Activated CD4-positive, CD25-positive, alpha-beta regulatory T cell treated with anti-CD3 and anti-CD28 coated beads, Interleukin-2, amount 50 U/mL, for 72 hours (primary cell): ENCODE results near the gene CDX1.
A peak's percentile ranks its signal among the peaks of the same experiment; 100 is the strongest.

Experiments used
- DNase-seq: peaks from one replicate; pipeline ENCODE4 v3.0.0; 2021

Gene CDX1

GRCh38 chr5:150166650-150167511, at the start of gene CDX1:
Gene CDX1, plus strand, starts transcription at chr5:150166778. Its CDS starts 99 bp downstream, at chr5:150166877.
- no peak for DNase-seq

DNA sequence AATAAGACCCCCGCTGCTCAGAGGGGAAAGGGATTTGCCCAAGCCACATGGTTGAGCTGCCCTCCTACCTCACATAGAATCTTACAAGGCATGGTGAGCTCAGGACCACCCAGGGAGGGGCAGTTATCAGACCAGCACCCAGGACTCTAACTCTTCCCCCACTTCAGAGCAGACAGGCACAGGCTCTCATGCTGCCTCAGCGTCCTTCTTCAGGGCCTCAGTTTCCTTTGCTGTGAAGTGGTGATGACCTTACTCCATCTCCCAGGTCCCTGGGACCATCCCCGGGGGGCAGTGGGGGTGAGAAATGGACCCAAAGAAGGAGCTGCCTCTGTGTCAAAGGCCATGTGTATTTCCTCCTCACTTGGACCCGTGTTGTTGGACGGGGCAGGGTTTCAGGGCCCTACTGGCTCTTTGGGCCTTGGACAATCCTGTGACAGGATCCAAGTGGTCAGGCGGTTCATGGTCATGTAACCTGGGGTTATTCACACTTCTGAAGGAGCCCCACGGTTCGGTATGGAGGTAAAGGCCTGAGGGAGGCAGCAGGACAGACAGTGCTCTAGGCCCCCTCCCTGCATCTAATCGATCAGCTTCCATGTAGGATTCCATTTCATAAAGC, 48.5 kb upstream of the CDX1 start:
- DNase-seq = peak; percentile 17

- DNase-seq = peak; percentile 17
Measured at GRCh38 chr5:150118561-150119229, 47.9 kb upstream of the CDX1 start.

DNA sequence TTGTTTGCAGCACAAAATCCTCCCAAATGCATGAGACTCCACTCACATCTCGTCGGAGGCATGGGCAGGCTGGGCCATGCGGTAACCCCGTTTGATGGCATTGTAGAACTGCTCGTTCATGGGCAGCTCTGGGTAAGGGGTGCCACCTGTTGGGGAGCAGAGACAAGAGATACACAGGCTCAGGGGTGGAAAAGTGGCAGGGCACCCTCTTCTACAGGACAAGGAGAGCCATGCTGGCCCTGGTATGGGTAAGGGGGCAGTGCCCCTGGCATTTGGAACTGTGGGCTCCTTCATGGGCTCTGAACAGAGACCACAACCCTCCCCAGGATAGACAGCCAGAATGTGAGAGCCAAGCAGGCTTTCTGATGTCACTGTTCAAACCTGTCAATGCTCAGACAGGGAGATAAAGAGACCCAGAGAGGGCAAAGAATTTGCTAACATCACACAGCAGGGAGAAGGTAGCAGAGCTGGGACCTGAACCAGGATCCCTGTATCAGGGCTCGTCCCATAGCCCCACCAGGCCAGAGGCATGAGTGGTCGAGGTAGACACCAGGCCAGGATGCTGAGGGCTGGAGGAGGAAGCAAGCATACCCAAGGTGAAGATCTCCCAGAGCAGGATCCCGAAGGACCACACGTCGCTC, 47.0 kb upstream of the CDX1 start:
- peak; percentile 25 for DNase-seq

GRCh38 chr5:150120062-150120441, 46.5 kb upstream of the CDX1 start:
- peak; percentile 11 for DNase-seq

GRCh38 chr5:150120617-150121447, 45.7 kb upstream of the CDX1 start:
- peak; percentile 9 for DNase-seq

- DNase-seq = no peak
Measured at GRCh38 chr5:150121448-150122157, 45.0 kb upstream of the CDX1 start.

DNA sequence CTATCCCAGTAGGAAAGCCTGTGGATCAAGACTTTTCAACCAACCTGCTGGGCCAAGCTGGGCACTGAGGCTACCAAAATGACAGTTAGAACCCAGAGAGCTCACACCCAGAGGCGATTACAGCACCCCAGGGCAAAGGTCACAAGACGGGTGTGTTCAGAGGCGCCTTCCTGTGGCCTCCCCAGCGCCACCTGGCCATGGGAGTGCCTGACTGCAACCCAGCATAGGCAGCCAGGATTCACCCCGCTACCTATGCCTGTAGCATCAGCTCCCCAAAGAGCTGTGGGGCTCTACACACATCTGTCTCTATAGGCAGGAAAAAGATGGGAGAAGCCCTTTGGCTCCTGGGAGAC, 44.4 kb upstream of the CDX1 start:
- no peak for DNase-seq

GRCh38 chr5:150122536-150123481, 43.8 kb upstream of the CDX1 start:
- DNase-seq = no peak

DNA sequence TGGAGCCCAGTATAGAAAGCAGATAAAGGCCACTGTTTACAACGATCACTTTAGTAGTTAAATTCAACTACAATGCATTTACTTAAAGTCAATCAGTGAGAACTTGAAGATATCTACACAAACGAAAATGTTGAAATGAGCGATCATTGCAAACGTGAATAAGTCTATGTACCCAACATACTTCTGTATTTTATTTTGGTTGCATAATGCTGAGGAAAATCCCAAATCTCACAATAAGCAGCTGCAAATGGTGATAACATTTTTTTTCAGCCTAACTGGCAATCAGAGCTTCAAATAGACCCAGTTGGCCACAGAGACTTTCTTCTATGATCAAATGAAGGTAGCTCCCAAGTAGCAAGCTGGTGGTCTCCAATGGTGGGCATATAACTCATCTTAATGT, 43.0 kb upstream of the CDX1 start:
- DNase-seq = no peak

DNA sequence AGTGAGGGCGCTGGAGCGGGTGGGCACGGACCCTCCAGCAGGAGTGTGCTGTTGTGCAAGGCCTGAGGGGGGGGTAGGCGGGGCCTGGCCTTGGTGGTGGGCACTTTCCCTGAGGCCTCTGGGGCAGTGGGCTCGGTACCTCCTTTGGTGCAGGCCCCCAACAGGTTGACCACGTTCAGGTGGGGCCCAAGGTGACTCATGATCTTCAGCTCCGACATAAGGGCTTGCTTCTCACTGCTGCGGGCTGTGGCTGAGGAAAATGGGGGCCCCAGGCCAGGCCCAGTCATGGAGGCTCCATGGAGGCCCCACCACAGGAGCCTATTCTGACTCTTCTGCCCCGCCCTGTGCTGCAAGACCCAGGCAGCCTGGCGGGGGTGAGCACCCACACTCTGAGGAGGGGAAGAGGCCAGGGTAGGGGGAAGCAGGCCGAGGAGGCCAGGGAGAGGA, 42.4 kb upstream of the CDX1 start:
- no peak for DNase-seq

GRCh38 chr5:150124596-150124995, 42.0 kb upstream of the CDX1 start:
- no peak for DNase-seq

DNA sequence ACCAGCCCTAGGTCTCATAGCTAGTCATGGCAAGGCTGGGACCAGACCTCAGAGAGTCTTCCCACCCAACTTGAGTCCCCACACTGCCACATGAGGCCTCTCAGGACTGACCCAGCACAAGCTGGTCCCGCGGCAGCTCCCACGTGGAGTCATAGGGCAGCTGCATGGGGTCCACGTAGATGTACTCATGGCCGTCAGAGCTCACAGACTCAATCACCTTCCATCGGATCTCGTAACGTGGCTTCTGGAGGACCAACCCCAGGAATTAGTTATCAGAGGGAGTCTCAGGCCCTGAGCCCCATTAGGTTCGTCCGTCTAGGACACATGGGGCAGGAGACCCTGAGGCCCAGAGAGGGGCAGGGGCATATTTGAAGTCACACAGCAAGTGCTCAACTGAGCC, 41.2 kb upstream of the CDX1 start:
- no peak for DNase-seq

DNA sequence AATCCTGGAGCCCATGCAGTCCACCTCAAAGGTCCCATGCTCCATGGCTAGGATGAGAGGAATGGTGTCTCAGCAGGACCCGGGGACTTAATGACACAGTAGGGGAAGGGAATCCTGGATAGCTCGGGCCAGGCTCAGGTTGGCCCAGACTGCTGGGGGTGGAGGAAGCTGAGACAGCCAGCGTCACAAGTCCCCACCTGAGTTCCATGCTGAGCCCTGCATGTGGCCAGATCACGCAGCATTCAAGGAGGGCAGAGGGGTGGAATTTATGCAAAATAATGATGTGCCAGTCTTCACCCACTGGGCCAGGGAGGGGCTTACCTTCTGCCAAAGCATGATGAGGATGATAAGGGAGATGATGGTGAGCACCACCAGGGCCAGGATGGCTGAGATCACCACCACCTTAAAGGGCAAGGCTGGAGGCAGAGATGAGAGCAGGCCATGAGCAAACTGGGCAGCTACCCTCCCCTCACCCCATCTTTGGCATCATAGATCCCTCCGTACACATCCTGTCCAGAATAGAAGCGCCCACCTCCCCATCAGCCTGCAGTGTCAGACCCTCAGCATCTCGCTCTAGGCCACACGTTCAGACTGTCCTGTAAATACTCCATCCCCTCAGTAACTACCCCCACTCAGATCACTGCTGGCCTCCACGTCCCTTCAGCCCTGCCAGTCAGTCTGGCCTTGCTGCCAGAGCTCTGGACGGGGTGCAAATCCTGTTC, 40.2 kb upstream of the CDX1 start:
- DNase-seq = no peak

DNA sequence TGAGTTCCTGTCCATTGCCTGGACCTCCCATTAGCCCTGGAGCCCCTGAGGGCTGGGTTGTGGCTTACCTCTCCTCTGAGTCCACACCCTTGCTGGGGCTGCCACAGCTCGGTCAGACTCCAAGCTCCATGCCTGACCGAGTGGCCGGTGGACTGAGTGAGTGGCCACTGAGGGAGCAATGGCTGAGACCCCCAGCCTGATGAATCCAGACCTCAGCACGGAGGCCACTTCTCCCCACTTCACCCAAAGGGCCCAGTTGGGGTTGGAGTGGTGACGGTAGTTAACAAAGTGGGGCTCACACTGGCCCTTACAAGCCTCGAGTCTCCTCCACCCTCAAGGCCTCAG, 39.7 kb upstream of the CDX1 start:
- DNase-seq = no peak

- no peak for DNase-seq
Measured at GRCh38 chr5:150129454-150129812, 37.1 kb upstream of the CDX1 start.

- DNase-seq = peak; percentile 55
Measured at GRCh38 chr5:150129813-150130492, 36.6 kb upstream of the CDX1 start.

DNA sequence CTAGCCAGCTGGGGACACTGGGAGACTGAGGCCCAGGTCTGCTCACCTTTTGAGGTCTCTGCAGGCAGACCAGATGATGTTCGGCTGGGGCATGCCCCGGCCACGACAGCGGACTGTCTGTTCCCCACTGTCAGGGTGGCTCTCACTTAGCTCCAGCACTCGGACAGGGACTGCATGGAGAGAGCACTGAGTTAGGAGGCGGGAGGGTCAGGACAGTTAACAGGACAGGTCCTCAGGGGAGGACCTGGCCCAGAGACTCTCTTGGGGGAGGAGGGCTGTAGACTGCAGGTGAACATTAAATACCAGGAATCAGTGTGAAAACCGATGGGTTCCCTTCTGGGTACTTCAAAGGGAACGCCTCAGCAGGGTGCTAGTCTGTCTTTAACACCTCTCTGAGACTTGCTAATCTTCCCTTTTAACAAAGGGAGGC, 36.1 kb upstream of the CDX1 start:
- no peak for DNase-seq

DNA sequence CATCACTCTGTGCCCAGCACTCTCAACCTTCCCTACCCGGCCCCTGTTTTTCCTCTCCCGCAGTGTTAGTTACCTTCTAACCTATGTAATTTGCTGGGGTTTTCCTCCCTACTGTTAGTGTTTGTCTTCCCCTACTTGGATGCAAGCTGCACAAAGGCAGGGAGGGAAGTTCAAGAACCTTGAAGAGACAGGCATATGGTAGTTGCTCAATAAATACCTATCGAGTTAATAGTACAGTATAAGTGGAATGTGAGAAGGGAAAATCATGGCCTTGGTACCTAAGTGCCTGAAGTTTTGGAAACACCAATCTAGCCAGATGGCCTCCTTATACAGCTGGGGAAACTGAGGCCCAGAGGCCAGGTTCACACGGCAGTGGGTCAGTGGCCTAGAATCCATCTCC, 35.1 kb upstream of the CDX1 start:
- no peak for DNase-seq
